ENCODE results near the gene HOXC10.

Gene HOXC10

DNA sequence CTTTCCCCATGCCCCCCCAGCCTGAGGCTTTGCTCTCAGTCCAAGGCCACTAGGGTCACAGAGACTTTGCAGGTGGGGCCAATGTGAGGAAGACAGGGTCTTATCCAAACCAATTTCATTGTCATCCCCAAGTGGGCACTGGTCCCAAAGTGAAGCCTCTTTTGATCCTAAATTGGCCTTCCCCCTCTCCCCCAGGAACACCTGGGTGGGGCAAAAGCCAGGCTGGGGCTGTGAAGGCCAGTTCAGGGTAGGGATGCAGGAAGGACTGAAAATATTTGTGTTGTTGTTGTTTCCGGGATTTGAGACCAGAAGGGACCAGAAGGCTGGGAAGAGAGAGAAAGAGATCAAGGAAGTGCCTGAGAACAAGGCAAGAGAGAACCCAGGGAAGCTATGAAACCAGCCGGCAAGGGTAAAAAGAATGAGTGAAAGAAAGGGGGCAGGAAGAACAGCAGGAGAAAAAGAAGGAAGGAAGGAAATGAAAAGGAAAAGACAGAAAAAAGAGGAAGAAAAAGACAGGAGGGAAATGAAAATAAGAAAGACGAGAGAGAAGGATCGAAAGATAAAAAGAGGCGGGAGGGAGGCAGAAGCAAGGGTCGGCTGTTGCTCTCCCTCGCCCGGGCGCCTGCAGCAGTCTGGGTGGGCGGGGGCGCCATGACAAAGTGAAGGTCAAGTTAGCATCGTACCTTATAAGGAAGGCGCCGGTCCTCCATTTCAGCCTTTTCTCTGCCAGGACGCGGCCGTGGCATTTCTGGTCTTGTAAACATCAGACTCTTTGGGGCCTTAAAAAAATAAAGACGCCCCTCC is 19.5 kb upstream of the HOXC10 start:
- no peak for DNase-seq

DNA sequence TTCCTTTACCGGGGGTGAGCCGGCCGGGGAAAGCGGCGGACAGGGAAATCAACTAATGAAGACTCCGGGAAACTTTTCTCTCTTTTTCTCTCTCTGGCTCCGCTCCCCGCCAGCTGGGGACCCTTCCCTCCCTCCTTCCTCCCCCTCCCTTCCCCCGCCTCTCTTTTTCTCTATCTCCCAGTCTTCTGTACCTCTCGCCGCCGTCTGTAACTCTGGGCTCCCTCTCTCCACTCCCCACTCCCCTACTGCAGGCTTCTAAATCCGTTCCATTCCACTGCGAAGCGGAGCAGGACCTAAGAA is 18.9 kb upstream of the HOXC10 start:
- DNase-seq, result no peak

DNA sequence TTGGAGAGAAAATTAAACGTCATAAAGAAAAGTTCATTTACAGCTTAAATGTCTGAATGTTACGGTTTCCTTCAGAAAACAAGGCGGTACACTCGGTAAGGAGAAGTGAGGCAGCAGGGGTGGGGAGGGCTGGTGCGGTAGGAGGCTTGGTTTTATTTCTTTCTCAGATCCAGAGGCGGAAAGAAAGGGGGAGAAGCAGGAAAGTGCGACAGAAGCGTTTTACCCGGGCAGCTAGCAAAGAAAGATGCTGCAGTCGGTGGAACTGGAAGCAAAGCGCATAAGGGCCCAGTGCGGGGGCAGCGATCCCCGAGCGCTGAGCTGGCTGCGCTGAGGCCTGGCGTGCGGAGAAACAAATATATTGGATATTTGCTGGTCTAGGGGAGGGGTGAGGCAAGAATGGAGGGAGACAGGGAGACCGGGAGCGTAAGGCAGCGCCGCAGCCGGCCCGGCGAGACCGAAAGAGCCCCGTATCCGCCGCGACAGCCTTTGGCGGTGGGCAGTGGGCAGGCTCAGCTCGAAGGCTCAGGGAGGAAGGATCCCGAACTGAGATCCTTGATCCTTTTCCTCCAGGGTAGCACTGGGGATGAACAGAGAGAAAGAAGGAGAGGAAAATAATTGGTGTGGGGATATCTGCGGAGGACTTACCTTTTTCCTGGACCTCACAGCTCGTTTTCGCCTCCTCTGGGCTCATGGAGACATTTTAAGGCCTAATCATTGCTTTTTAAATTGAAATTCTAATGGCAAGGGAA is 18.4 kb upstream of the HOXC10 start:
- no peak for DNase-seq

DNA sequence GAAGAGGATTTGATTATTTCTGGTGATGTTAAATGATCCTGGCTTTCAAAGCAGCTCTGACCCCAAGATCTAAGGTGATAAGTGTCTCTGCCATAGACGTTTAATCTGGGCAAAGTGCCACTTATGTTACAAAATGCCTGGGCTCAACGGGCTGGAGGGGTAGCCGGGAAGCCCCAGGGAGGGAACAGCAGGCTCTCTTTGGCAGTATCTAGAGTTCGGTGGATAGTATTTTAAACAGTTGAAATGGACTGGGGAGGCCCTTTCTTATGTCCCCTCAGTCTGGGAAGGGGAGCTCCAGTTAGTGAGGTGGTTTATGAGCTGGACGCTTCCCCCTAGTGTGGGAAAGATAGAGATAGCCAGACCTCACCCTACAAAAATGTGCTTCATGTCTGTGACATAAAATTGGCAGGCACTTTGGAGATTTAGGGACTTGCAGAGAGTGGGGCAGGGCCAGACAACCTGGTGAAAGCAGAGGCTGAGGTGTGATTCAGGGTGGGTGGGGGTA is 17.5 kb upstream of the HOXC10 start:
- DNase-seq, result no peak

DNA sequence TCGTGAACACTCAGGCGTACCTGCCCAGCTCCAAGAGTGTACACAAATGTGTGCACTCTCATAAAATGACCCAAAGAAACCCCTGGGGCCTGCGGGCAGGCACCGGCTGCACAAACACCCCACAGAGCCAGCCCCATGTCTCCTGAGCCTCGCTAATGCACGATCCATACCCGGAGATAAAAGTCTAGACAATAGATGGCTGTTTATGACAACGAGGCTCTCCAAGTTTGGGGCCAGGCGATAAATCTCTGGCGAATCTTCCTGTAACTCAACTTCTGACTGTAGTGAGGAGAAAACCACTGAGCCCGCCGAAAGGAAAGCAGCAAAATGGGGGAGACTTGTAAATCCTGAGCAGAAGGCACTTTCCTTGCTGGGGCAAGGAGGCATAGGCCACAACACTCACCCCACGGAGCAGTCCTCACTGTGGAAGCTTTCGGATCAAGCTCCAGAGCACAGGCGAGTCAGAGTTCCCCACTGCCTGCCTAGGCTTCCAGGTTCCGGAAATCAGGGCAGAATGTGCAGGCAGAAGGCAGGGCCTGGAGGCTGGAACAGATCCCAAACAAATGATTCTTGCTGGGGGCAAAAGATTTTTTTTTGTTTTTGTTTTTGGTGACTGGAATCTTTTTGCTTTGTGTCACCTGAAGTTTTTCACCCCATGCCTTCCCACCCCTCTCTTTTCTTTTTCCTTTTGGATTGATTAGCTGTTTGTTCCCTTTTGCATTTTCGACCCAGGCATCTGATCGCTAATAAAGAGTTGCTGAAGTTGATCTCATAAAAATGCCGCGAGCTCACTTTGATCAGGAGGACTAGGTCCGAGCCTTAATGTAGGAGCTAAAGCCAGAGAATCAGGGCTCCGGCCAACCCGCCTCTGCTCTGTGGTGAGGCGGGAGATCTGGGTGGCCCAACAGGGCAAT is 16.5 kb upstream of the HOXC10 start:
- DNase-seq, result no peak

DNA sequence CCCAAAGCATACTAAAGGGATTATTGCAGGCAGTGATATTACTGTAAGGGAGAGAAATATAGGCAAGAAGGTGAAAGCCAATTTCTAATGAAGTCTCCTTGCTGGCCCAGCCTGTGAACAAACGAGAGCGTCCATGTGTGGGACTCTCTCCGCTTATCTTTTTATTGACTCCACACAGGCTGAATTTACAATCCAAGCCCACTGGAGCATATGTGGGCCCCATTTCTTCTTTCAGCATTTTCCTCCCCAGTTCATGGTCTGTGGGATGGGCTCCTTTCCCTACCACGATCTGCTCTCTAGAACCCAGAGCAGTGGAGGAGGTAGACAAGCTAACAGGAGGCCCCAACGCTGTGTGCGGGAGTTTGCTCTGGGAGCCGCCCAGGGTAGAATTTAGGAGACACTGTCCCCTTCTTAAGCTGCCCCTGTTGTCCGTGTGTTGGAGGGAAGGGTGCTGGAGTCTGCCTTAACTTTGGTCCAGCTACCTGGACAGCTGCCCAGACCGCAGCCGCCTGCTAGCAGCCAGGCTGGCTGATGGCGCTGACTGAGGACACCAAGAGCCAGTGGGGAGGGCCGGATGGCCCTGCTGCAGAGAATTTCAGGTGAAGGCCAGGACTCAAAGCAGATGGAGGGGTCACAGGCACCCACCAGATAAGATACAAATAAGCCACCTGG is 15.2 kb upstream of the HOXC10 start:
- DNase-seq, result no peak

DNA sequence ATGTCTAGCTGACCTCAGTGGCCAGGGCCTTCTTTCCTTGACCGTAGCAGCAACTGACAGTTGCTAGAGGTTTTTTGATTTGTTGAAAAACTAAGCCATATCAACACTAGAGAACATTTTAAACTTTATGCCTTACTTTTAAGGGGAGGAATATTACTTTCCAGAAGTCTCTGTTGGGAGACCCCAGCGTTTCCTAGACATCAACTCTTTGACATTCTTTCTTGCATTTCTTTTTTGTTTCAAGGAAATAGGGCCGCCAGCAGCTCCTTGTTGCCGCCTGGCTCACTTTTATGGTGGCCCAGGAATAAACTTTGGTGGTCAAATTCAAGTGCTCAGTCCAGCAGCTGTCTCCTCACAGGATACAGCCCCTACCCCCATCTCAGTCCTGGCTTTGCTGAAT is 14.5 kb upstream of the HOXC10 start:
- DNase-seq, result no peak

DNA sequence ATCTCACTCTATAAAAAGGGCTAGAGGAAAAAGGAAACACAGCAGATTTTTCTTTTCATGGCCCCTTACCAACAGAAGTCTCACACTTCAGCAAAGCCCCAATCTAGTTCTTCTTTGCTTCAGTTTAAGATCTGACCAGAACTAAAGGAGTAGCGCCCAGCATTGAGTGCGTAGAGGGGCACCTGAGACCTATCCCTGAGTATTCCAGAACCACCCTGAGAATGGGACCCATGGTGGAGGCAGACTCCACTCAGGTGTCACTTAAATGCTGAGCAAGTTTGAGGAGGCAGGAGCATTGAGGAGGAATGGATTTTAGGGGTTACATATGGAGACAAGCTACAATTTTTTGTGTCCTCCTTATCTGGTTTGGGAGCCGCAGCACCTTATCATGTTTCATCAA is 13.8 kb upstream of the HOXC10 start:
- DNase-seq, result no peak

DNA sequence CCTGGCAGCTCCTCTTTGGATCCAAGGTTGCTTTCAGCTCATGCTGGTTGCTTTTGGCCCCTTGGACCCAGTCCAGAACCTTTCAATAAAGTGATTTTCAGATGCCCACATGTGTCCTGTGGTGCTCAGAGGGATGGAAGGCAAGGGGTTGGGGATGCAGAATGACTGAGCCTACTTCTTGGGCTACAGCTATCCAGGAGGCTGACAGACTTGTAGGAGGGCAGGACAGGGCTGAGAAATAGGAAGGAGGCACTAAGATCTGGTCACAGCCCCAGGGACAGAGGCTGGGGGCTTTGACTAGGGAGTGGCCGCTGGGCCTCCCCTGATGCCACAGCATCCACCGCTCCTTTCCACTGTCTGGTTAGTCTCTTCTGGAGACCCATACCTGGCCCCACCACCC is 13.3 kb upstream of the HOXC10 start:
- DNase-seq, result no peak

DNA sequence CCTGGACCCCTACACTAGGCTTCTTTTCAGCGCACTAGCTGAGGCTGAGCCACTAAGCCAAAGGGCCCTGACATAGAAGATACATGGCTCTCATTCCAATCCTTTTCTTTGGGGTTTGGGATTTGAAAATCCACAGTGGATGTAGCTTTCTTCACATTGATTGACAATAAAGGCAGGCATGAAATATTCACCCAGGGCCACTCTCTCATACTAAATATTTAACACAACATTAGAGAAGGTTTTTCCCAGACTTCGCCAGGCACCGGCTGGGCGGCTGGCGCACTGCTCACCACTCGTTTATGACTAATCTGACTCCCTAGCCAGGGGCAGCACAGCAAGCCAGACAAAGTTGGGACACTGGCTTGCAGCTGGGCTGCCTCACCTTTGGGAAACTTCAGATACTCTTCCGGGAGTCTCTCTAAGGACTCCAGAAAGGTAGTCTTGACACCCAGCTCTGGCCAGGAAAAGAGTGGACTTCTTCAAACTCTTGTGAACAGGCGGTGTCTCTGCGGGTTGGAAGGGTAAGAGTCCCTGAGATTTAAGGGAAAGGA is 12.7 kb upstream of the HOXC10 start:
- DNase-seq, result no peak

DNA sequence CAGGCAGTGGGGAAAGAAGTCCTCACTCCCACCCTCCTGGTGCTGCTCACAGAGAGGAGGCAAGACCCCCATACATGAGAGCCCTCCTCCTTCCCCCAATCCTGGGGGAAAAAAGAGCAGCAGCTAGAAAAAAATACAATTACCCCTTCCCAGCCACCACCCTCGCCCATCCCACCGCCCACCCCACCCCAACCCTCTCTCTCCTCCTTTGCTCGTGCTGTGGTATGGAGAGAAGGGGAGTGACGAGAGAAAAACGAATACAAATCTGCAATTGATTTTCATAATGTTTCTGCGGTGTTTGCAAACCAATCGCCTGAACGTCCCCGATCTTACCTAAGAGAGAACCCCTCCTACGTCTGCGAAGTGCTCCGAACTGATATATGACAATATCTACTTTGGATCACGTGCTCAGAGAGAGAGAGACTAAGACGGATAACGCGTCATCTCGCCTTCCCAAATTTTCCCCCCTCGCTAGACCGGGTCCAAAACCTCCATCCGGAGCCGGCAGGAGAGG is 12.2 kb upstream of the HOXC10 start, which contains the start of gene HOXC11:
TSS of gene HOXC11 (plus strand) at position 405 of the 514 bp plus-strand sequence. CDS start 116 bp downstream, outside the sequence.
- DNase-seq, result no peak

DNA sequence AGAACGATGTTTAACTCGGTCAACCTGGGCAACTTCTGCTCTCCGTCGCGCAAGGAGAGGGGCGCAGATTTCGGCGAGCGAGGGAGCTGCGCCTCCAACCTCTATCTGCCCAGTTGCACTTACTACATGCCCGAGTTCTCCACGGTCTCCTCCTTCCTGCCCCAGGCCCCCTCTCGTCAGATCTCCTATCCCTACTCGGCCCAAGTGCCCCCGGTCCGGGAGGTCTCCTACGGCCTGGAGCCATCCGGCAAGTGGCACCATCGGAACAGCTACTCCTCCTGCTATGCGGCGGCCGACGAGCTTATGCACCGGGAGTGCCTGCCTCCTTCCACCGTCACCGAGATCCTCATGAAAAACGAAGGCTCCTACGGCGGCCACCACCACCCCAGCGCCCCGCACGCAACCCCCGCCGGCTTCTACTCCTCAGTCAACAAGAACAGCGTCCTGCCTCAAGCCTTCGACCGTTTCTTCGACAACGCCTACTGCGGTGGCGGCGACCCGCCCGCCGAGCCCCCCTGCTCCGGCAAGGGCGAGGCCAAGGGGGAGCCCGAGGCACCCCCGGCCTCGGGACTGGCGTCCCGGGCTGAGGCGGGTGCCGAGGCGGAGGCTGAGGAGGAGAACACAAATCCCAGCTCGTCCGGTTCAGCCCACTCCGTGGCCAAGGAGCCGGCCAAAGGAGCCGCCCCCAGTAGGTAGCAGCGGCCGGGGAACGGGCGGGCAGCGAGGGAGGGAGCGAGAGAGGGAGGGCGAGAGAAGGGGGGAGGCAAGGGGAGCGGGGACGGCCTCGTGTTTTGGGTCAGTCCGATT is 11.5 kb upstream of the HOXC10 start:
- DNase-seq, result no peak

DNA sequence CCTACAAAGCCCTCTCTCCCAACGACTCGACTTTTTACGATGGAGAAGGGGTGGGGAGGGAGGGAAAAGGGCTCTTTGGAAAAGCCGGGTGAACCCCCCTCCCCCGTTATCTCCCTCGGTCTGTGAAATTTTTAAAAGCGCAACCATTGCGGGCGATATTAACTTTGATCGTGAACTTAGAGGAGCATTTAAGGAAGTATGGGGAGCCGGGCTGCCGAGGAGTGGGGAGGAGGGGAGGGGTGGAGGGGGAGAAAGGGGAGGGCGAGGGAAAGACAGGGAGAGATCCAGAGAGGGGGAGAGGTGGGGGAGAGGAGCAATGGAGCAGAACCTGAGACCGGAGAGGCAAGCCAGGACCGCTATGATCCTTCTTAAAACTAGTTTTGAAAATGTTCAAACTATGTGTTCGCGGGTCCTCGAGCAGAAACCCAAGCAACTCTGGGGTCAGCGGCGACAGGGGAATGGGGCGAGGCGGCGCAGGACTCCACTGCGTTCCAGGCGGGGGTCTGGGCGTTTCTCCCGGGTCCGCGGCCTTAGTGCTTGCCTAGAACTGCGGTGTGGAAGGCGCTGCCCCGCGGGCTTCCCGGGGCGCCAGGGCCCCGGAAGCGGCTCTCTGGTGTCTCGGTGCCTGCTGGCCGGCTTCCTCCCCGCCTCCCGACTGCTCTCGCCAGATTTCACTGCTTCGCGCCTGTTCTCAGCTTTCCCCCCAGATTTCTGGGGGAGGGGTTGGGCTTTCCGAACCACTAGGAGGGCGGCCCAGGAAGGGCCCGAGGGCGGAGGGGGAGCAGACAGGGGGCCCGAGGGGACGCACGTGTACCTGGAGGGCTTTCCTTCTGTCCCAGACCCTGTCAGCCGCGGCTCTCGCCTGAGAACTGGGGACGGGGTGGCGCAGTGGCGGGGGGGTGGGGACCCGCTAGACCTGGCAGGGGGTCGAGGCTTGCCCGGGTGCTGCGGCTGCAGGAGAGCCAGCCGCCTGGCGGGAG is 10.6 kb upstream of the HOXC10 start, which contains the start of gene HOTAIR:
TSS of gene HOTAIR (minus strand) at position 871 of the 980 bp plus-strand sequence.
- DNase-seq, result no peak

DNA sequence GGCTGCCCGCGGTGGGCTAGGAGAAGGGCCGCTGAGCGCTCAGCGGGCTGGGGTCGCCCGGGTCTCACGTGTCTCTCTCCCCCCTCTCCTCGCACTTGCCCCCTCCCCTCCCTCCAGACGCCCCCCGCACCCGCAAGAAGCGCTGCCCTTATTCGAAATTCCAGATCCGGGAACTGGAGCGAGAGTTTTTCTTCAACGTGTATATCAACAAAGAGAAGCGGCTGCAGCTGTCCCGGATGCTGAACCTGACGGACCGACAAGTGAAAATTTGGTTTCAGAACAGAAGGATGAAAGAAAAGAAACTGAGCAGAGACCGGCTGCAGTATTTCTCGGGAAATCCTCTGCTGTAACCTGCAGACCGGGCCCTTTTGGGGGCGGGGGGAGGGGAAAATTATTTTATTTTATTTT is 9.9 kb upstream of the HOXC10 start:
- DNase-seq, result no peak

DNA sequence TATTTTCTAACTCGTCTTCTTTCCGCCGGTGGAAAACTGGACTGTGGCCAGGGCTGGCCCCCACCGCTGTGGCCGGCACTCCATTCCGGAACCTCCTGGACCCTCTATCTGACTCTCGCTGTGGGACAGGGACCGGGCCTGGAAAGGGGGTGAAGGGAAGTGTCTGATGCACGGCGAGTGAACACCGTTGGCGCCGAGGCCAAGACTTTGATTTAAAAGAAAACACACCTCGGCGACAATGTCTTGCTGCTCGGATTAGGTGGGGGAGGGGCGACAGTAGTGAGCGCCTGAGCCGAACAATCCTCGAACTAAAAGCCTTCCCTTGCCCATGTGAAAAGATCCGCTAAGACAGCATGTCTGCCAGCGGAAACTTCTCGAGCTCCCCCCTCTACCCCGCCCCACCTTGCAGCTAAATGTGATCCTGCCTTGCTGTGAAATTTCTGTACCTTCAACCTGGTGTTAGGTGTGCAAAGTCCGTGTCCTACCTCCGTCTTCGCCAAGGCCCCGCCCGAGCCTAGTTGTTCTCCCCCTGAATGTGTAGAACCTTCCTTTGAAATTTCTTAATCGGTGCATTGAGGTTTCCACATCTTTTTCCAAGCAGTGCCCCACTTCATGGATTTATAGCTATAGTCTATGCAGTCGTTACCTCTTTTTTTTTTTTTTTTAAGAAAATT is 9.3 kb upstream of the HOXC10 start:
- DNase-seq, result no peak

DNA sequence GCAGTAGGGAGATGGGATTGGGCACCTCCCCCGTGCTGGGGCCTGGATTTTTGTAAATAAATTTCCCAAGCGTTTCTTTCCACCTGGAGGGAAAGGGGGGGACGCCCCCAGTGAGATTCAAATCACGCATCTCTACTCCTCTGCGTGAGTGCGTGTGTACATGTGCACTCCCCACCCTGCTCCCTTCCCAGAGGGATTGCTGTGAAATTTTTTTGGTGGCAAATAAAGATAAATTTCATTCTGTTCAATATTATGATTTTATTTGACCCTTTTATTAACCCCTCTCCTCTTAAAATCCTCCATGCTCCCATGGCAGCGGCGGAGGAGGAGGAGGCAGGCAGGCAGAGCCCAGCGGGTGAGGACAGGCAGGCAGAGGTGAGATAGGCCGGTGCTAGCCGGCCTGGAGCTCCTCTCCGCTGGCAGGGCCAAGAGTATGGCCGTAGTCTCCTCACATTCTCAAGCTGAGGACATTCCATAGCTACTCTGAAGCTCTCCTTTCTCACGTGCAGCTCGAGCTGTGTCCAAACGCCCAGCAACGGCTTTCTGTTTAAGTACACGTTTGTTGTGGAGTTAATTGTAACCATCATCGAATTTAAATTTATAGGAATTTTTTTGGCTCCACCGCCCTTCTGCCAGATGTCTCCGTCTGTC is 8.6 kb upstream of the HOXC10 start:
- no peak for DNase-seq

DNA sequence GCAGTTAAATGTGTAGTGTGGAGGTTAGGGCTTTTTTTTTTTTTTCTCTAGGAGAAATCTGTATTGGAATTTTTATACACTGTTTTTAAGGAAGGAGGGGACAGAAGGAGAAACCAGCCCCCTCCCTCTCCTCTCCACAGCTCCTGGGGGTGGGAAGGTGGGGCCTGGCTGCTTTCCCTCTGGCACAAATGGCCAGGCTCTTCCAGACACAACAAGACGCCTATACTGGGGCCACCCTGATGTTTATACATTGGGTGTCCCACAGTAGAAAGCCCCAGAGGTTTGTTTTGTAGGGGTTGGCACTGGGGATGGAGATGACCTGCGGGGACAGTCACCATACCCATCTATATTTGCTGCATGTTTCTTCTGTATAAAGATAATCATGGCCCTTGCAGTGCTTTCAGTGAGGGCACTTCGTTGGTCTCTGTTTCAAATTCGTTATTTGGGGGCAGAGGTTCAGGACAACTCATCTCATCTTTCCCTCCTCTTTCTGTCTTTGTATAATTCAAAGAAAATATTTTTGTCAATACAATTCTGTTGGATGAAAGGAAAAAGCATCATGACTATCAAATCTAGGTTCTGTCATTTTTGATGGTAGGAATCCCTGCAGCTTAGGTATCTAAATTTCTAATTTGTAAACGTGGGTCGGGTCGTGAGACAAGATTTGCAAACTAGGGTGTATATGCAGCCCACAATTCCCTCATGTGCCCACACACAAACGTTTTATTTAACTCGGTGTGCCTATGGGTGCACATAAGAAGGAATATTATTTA is 7.9 kb upstream of the HOXC10 start:
- no peak for DNase-seq
